Omental fat pad (tissue), 4 donors: ENCODE measurements around the gene ALK. TPM values are rescaled to one million over a fixed set of nuclear protein-coding genes. Genes with fewer than 3 reads are reported as not detected.

ENCODE experiments used
- ATAC-seq: fragments of 150-250 bp; one replicate; pipeline ENCODE4 v1.9.1; 2016; ENCODE audit warnings: mild to moderate bottlenecking, moderate library complexity; ENCODE audit not compliant: low FRiP score
- DNase-seq: peaks from one replicate; pipeline ENCODE4 v3.0.0-alpha.2; 2019; ENCODE audit warnings: low spot score
- total RNA-seq, 4 donors: library from RNA; depleted of rRNA; stranded (reverse); fragments of >200 nt; gene quantifications; one replicate each; pipeline ENCODE4 v1.1.0, GENCODE V29; 2016
- TF ChIP-seq, protein P1 (sequence below), 3 donors: fragments of 450-650 bp; IDR thresholded peaks; one replicate each; pipeline ENCODE4 v1.5.1; 2016 to 2017; ENCODE audit warnings: antibody characterized with exemption in 3 of 3, mild to moderate bottlenecking in 3 of 3, moderate library complexity in 2 of 3

The ALK gene
- total RNA-seq, 4 donors from 2014 or later = 0.12 to 2.2 (median 0.44) TPM; not detected in 1

DNA sequence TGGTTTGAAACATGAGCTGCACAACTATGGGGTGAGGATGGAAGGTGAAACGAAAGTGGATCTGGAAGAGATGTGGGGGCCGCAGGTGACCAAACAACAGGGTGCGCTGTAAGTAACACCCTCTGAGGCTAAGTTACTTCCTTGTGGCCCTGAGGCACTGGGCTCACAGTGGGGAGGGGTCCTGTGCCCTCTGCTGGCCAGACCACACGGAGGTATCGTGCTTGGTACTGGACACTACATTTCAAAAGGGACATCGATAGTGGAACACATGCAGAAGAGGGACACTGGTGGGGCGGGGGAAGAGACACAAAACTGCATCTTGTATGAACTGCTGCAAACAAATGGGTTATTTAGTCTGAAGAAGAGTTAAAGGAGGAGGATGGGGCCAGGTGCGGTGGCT is 695.6 kb downstream of the ALK start:
- TF ChIP-seq, protein P1, sequence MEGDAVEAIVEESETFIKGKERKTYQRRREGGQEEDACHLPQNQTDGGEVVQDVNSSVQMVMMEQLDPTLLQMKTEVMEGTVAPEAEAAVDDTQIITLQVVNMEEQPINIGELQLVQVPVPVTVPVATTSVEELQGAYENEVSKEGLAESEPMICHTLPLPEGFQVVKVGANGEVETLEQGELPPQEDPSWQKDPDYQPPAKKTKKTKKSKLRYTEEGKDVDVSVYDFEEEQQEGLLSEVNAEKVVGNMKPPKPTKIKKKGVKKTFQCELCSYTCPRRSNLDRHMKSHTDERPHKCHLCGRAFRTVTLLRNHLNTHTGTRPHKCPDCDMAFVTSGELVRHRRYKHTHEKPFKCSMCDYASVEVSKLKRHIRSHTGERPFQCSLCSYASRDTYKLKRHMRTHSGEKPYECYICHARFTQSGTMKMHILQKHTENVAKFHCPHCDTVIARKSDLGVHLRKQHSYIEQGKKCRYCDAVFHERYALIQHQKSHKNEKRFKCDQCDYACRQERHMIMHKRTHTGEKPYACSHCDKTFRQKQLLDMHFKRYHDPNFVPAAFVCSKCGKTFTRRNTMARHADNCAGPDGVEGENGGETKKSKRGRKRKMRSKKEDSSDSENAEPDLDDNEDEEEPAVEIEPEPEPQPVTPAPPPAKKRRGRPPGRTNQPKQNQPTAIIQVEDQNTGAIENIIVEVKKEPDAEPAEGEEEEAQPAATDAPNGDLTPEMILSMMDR (IDR thresholded peaks at IDR 0.05) = no peak
- DNase-seq = no peak
- ATAC-seq = no peak

DNA sequence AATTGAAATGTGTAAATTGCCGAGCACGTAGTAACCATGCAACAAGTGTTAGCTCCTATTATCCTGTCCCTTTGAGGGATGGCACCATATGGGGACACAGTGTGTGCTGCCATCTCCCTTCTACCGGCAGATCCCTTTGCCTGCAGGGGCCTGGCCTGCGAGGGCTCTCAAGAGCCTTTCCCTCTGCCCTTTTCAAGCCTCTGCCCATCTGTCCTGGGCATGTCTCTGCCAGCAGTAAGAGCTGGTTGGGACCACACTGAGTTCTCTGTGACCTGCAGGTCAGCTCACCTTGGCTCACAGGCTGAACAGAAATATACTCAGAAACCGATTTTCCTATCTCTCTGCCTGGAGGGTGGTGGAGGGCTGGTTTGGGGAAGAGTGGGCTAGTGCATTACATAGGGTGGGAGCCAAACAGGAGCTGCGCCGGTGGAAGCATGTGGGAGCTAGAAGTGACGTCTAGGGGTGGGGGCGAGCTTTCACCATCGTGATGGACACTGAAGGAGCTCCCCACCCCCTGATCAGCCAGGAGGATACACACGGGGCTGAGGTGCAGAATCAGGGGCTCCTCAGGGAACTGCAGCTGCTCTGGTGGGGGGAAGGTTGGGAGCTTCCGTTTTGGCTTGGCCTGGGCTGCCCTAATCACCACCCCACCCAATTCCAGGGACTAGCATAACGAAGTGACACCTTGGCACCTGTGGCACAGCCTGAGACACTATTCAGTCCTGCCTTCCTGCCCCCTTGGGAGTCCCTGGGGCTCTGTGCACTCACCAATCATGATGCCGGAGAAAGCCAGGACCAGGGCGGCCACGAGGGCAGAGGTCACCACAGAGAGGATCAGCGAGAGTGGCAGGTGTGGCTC is 696.5 kb downstream of the ALK start:
- ATAC-seq (no peak), DNase-seq (no peak)
- TF ChIP-seq, protein P1 (IDR thresholded peaks at IDR 0.05) = no peak

DNA sequence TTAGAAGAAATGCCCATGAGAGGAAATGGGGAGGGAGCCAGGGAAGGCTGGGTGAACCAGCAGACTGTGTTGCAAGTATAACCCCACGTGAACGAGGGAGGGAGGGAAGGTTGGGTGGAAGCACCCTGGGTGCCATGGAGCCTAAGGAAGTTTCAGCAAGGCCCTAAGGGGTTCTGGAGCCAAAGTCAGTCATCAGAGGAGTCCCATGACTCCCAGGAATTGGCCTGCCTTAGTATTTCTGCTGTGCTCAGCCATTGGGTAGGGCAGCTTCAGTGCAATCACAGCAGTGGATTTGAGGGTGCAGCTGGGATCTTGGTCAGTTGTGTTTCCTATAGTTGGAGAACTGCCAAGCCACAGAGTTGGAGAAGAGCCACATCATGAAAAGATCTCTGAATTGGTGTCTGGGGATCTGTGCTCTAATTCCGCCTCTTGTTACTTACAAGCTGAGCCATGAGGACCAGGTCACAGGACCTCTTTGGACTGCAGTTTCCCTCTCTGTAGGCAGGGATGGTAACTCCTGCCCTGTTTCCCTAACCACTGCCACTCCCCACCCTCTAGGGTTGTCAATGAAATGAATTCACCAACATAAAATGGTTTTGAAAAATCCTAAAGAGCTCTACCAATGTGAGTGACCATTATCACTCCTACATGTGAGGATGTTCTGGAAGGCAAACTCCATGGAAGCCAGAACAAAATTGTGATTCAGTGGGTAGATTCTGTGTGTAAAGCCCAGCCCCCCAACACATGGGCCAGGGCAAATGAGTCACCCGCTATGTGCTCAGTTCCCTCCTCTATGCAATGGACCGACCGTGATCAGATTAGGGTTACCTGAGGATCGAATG is 697.3 kb downstream of the ALK start:
- no peak for ATAC-seq
- TF ChIP-seq, protein P1 (IDR thresholded peaks at IDR 0.05) = no peak
- DNase-seq = no peak

DNA sequence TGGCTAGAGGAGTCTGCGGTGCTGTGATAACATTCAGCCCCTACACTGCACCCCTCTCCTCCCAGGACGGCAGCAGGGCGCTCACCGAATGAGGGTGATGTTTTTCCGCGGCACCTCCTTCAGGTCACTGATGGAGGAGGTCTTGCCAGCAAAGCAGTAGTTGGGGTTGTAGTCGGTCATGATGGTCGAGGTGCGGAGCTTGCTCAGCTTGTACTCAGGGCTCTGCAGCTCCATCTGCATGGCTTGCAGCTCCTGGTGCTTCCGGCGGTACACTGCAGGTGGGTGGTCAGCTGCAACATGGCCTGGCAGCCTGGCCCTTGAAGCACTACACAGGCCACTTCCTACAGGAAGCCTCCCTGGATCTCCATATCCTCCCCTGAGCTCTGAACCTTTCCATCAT is 698.1 kb downstream of the ALK start:
- ATAC-seq (no peak), DNase-seq (no peak)
- TF ChIP-seq, protein P1 (IDR thresholded peaks at IDR 0.05) = no peak

DNA sequence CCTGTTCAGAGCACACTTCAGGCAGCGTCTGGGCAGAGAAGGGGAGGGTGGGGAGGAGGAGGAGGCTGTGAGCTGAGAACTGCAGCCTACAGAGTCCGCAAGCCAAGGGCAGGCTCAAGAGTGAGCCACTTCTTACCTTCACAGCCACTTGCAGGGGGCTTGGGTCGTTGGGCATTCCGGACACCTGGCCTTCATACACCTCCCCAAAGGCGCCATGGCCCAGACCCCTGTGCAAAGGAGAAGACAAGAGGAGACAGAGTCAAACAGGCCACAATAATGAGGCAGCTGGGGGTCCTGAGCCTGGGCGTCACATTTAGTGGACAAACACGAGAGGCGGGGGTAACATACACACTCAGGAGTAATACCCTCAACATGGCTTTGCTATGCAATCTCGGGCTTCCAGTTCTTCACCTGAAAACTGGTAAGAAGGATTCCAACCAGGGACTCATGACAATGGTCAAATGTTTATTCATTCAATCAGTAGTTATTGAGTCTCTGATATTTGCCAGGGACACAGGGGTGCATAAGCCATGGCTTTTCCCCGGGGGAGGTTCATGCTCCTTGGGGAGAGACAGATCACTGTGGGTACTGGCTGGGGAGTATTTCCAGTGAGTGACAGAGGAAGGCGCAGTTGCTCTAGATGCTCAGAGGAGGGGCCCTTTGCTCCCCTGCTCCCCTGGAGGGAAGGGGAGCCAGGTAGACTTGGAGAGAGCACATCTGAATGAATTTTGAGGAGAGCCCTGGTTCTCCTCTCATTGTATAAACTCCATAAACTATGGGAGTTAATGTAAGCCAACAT is 698.8 kb downstream of the ALK start:
- ATAC-seq (no peak), DNase-seq (no peak)
- TF ChIP-seq, protein P1 (IDR thresholded peaks at IDR 0.05) = no peak

DNA sequence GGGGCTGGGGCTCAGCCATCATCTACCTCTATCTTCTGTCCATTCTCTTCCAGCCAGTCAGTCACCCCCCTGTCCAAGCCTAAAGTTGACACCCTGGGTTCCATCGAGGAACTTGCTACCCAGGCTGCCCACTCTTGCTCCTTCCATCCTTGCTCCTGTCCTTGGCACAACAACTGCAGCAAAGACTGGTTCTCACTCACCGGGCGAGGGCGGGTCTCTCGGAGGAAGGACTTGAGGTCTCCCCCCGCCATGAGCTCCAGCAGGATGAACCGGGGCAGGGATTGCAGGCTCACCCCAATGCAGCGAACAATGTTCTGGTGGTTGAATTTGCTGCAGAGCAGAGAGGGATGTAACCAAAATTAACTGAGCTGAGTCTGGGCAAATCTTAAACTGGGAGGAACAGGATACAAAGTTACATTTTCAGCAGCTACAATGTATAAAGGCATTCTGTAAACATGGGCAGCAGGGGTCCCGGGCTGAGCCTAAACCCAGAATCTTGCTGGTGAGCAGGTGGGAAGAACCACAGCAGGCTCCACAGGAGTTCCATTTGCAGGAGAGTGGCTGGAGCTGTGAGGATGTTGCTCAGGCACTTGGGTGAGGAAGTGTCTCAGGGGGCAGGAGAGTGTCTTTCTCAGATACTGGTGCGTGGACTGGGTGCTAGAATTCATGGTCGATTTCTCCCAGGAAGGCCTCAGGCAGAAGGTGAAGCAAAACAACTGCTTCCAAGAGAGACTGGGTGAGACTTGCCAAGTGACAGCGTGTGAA is 700.7 kb downstream of the ALK start:
- TF ChIP-seq, protein P1 (IDR thresholded peaks at IDR 0.05) = no peak
- no peak for DNase-seq
- ATAC-seq = no peak
